Hematopoietic multipotent progenitor cell treated with erythropoietin and hydrocortisone succinate and interleukin-3 and kit ligand, for 8 days (in vitro differentiated cells): Measurements from ENCODE around the gene ZNF669.

Source experiments
- DNase-seq: peaks from one replicate; pipeline ENCODE4 v3.0.0-alpha.2; 2015

Gene ZNF669

GRCh38 chr1:247110627-247111258 lies 6.6 kb upstream of the ZNF669 start:
- DNase-seq = peak; percentile 56

- DNase-seq = no peak
These were observed 3.5 kb upstream of the ZNF669 start for GRCh38 chr1:247107694-247108093.

- no peak for DNase-seq
These were observed 1.8 kb upstream of the ZNF669 start for GRCh38 chr1:247105966-247106365.

- DNase-seq = no peak
These were observed 809 bp upstream of the ZNF669 start for GRCh38 chr1:247104965-247105364.

- DNase-seq = no peak
These were observed 1.8 kb downstream of the ZNF669 start for GRCh38 chr1:247102381-247102780.

- DNase-seq = no peak
These were observed 3.4 kb downstream of the ZNF669 start for GRCh38 chr1:247100676-247101279.

GRCh38 chr1:247096958-247097357 lies 7.2 kb downstream of the ZNF669 start:
- no peak for DNase-seq

- no peak for DNase-seq
These were observed 7.6 kb downstream of the ZNF669 start for GRCh38 chr1:247096544-247096943.

- no peak for DNase-seq
These were observed 8.0 kb downstream of the ZNF669 start for GRCh38 chr1:247096112-247096511.

GRCh38 chr1:247090455-247090854 lies 13.7 kb downstream of the ZNF669 start:
- DNase-seq = no peak

- DNase-seq = no peak
These were observed 14.4 kb downstream of the ZNF669 start for GRCh38 chr1:247089616-247090375.

GRCh38 chr1:247088967-247089366 lies 15.2 kb downstream of the ZNF669 start:
- DNase-seq = no peak

- no peak for DNase-seq
These were observed 16.9 kb downstream of the ZNF669 start for GRCh38 chr1:247087256-247087655.

- no peak for DNase-seq
These were observed 18.8 kb downstream of the ZNF669 start for GRCh38 chr1:247085310-247085709.

- no peak for DNase-seq
These were observed 19.4 kb downstream of the ZNF669 start for GRCh38 chr1:247084771-247085170.

GRCh38 chr1:247079141-247079874 lies 24.8 kb downstream of the ZNF669 start:
- peak; percentile 75 for DNase-seq

- peak; percentile 98 for DNase-seq
These were observed 25.7 kb downstream of the ZNF669 start, which contains the start of gene ZNF670 for GRCh38 chr1:247078258-247079140. Gene ZNF670 (minus strand): TSS chr1:247078811. CDS start chr1:247078596, 215 bp downstream.

GRCh38 chr1:247077876-247078257 lies 26.3 kb downstream of the ZNF669 start:
- DNase-seq = peak; percentile 43

- DNase-seq = peak; percentile 48
These were observed 26.9 kb downstream of the ZNF669 start for GRCh38 chr1:247077213-247077612.

GRCh38 chr1:247070645-247071044 lies 33.5 kb downstream of the ZNF669 start:
- DNase-seq = no peak

GRCh38 chr1:247064304-247064703 lies 39.9 kb downstream of the ZNF669 start:
- DNase-seq = no peak

- no peak for DNase-seq
These were observed 43.4 kb downstream of the ZNF669 start for GRCh38 chr1:247060771-247061170.
